ENCODE data around the gene ERCC5. TPM values are rescaled to one million over a fixed set of nuclear protein-coding genes. Genes with fewer than 3 reads are reported as not detected.

Gene ERCC5
- total RNA-seq, 3 donors from 2014 or later: 58.6 to 85.0 (median 62.7) TPM

DNA sequence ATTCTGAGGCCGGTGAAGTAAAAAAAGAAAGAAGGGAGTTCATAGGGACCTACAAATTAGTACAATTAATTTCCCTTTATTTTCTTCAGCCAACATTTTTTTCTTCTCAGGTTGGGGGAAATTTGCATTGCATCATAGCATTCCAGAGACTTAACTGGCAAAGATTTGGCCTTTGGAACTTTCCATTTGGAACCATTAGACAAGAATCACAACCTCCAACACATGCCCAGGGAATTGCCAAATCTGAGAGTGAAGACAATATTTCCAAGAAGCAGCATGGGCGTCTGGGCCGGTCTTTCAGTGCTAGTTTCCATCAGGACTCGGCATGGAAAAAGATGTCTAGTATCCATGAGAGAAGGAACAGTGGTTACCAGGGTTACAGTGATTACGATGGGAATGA, 6.4 kb upstream of the ERCC5 start:
- peaks cover 5% of the 10 kb centered on the region for H3K4me1 ChIP-seq (ENCODE audit: low read depth)
- H3K9me3 ChIP-seq: no peaks in the 10 kb centered on the region
- intact Hi-C loops (cut with DNase I, micrococcal nuclease): no loop called here
- H3K36me3 ChIP-seq (ENCODE audit: low read depth): no peaks in the 10 kb centered on the region
- no peak for DNase-seq
- TF ChIP-seq, protein P1, sequence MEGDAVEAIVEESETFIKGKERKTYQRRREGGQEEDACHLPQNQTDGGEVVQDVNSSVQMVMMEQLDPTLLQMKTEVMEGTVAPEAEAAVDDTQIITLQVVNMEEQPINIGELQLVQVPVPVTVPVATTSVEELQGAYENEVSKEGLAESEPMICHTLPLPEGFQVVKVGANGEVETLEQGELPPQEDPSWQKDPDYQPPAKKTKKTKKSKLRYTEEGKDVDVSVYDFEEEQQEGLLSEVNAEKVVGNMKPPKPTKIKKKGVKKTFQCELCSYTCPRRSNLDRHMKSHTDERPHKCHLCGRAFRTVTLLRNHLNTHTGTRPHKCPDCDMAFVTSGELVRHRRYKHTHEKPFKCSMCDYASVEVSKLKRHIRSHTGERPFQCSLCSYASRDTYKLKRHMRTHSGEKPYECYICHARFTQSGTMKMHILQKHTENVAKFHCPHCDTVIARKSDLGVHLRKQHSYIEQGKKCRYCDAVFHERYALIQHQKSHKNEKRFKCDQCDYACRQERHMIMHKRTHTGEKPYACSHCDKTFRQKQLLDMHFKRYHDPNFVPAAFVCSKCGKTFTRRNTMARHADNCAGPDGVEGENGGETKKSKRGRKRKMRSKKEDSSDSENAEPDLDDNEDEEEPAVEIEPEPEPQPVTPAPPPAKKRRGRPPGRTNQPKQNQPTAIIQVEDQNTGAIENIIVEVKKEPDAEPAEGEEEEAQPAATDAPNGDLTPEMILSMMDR (IDR thresholded peaks at IDR 0.05): no peak
- no peak overlapping the region for H3K4me3 ChIP-seq
- no peak for ATAC-seq

DNA sequence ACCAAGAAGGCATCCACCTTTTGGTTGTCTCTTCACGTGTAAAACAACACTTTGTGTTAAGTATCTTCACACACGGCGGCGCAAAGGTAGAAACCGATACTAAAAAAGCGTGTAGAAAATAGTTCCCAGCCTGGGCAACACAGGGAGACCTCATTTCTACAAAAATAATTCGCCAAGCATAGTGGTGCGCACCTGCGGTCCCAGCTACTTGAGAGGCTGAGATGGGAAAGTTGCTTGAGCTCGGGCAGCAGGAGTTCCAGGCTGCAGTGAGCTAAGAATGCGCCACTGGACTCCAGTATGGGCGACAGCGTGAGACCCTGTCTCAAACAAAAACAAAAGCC, 573 bp upstream of the ERCC5 start:
- H3K4me1 ChIP-seq (ENCODE audit: low read depth): peaks cover 14% of the 10 kb centered on the region
- no peaks in the 10 kb centered on the region for H3K9me3 ChIP-seq
- ATAC-seq: peak; percentile 10
- TF ChIP-seq, protein P1 (IDR thresholded peaks at IDR 0.05): no peak
- DNase-seq: no peak
- intact Hi-C loops (cut with DNase I, micrococcal nuclease): loop anchor here in 1 of 2 donors (5.0 kb wide), 1 partner anchor 248 kb away; the partner anchor contains the start of gene TPP2
- peak overlapping the region; percentile 74 for H3K4me3 ChIP-seq
- no peaks in the 10 kb centered on the region for H3K36me3 ChIP-seq (ENCODE audit: low read depth)

DNA sequence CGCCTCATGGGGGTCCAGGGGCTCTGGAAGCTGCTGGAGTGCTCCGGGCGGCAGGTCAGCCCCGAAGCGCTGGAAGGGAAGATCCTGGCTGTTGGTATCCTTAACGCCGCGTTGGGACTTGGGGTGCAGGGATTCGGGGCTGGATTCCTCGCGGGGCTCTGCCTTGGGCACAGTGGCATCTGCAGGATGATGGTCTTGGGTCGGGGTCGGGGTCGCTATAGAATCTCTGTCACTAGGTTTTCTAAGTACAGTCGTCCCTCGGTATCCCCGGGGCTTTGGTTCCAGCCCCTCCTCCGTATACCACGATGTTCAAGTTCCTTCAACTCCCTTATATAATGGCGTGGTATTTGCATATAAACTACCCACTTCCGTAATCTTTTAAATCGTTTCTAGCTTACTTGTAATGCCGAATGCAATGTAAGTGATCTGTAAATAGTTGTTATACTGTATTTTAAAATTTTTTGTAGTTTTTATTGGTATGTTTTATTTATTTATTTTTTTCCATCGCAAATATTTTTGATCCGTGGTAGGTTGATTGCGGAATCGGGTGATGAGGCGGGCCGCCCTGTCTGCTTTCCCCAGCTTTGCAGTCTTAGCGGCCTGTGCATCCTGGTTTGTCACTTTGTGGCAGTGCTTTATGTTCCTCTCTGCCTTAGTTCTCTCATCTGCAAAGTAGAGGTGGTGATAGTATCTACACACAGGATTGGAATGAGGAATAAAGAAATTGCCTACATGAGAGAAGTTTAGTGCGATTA, 606 bp downstream of the ERCC5 start:
- Histone ChIP-seq H3K4me3 (peak overlapping the region; percentile 74), H3K9me3 (no peaks in the 10 kb centered on the region), H3K4me1 (ENCODE audit: low read depth) (peaks cover 18% of the 10 kb centered on the region), H3K36me3 (ENCODE audit: low read depth) (no peaks in the 10 kb centered on the region)
- TF ChIP-seq, protein P1 (IDR thresholded peaks at IDR 0.05): no peak
- DNase-seq (peak; percentile 64 to 71 (median 67)), ATAC-seq (peak; percentile 55)
- intact Hi-C loops (cut with DNase I, micrococcal nuclease): loop anchor here in 1 of 2 donors (5.0 kb wide), 1 partner anchor 249 kb away; the partner anchor contains the start of gene TPP2

DNA sequence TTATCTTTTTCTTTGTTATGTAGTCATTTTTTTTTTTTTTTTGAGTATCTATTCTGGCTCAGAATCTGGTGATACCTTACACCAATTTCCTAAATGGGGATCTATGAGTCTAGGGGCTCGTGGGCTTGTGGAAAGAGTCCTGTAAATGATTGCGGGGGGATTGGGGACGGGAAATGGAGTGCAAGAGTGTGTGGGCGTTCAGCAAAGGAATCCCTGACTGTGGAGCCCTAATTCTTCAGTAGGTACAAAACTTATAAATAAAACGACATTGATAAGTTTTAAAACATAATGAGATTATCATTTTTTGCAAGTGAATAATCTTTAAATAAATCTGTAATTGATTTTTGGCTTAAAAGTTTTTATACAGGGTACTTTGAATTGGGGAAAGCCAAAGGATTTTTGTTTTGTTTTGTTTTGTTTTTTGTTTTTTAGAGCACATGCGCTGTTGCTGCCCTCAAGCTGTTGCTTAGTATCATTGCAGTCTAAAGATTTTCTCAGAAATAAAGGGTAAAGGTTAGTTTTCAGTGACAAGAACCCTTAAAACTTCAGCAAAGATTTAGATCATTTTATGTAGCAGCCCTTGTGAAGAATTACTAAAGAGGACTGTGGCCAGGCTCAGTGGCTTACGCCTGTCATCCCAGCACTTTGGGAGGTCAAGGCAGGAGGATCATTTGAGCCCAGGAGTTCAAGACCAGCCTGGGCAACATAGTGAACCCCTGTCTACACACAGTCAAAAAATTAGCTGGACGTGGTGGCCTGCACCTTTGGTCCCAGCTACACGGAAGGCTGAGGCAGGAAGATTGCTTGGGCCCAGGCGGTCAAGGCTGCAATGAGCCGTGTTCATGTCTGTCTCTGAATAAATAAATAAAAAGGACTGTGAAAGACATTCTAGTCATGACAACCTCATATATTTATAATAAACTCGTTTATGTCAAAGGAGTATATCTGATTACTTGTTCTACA, 1.7 kb downstream of the ERCC5 start:
- TF ChIP-seq, protein P1 (IDR thresholded peaks at IDR 0.05): peak; percentile 42
- Histone ChIP-seq H3K4me1 (ENCODE audit: low read depth) (peaks cover 18% of the 10 kb centered on the region), H3K36me3 (ENCODE audit: low read depth) (no peaks in the 10 kb centered on the region), H3K4me3 (no peak overlapping the region), H3K9me3 (no peaks in the 10 kb centered on the region)
- intact Hi-C loops (cut with DNase I, micrococcal nuclease): loop anchor here in 1 of 2 donors (5.0 kb wide), 1 partner anchor 250 kb away; the partner anchor contains the start of gene TPP2
- ATAC-seq (no peak), DNase-seq (no peak)

DNA sequence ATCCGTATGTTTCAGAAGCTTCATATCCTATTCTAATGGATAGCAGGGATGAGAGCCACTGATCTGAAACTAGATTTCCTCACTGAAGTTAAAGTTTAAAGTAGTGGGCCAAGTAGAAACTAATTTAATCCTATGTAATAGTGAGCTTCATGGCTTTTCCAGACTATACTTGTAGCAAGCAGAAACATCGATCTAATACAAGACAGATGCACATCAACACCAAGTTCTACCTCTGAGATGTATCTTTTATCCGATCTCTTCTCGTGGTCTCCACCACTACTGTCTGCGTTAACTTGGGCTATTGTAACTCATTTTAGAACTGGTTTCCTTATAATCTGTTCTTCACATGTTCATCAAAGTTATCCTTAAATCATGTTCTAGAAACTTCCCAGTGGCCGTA, 3.1 kb downstream of the ERCC5 start:
- TF ChIP-seq, protein P1 (IDR thresholded peaks at IDR 0.05): no peak
- DNase-seq (no peak), ATAC-seq (no peak)
- Histone ChIP-seq H3K4me3 (no peak overlapping the region), H3K36me3 (ENCODE audit: low read depth) (no peaks in the 10 kb centered on the region), H3K9me3 (no peaks in the 10 kb centered on the region), H3K4me1 (ENCODE audit: low read depth) (peaks cover 18% of the 10 kb centered on the region)
- intact Hi-C loops (cut with DNase I, micrococcal nuclease): loop anchor here in 1 of 2 donors (5.0 kb wide), 1 partner anchor 252 kb away; the partner anchor contains the start of gene TPP2
